NCI-H748 (cell line): ENCODE results near the gene PBX3.
A peak's percentile ranks its signal among the peaks of the same experiment; 100 is the strongest.

Source experiments
- DNase-seq: peaks from one replicate; lab custom pipeline; 2025; ENCODE audit not compliant: unreplicated experiment; lab: John Stamatoyannopoulos, UW

PBX3 gene

DNA sequence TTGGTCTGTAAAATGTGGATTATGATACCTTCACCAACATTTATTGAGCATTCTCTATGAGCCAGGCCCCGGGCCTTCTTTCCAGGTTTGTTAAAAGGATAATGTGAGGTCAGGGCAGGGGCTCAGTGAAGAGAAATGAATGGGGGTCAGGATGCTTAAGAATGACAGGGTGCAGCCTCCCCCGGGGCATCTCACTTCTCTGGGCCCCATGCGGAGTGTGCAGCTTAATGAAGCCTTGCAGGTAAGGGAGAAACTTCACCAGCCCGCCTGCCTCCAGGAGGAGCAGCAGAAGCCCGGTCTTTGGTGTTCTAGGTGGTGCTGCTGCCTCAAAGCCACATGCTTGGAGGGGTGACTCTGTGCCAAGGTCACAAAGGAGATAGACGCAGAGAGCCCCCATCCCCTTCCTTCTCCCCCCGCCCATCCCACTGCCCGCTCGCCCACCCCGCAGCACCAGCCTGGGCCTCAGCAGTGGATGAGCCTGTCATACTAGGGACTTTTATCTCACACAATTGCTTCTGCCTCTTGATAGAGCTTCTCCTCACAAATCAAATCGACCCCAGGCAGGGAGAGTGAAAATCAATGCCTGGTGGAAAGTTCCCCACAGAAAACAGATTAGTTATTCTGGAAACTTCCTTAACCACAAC lies 244.8 kb downstream of the PBX3 start:
- no peak for DNase-seq

DNA sequence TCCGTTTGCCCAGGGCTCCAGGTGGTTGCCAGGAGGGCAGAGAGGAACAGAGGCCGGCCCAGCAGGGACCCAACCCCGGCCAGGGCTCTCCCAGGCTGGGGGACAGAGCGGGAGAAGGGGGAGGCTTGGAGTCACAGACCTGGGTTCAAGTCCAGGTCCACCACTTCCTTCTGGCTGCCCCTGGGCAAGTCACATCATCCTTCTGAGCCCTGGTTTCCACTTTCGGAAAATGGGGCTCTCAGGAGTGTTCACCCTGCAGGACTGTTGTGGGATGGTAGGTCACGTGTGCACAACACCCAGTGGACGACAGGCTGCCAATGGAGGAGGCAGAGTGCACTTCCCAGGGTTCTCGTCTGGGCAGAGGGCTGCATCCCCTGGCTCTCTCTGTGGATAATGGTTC lies 245.4 kb downstream of the PBX3 start:
- DNase-seq: no peak

DNA sequence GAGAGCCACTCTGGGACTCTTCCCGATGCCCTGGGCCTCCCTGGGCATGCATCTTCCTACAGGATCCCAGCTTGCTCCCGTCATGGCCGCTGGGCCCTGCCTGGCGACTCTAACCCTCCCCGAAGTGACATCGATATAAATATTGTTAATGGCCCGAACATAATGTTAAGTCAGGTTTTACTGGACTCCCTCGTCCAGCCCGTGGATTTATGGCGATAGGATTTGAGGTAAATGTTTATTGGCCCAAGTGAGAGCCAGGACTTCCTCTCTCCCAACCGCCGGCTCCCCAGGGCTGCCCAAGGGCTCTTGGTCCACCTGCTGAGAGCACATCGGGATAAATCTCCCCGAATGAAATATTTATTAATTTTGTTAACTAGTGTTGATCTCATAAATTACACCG lies 246.3 kb downstream of the PBX3 start:
- no peak for DNase-seq

DNA sequence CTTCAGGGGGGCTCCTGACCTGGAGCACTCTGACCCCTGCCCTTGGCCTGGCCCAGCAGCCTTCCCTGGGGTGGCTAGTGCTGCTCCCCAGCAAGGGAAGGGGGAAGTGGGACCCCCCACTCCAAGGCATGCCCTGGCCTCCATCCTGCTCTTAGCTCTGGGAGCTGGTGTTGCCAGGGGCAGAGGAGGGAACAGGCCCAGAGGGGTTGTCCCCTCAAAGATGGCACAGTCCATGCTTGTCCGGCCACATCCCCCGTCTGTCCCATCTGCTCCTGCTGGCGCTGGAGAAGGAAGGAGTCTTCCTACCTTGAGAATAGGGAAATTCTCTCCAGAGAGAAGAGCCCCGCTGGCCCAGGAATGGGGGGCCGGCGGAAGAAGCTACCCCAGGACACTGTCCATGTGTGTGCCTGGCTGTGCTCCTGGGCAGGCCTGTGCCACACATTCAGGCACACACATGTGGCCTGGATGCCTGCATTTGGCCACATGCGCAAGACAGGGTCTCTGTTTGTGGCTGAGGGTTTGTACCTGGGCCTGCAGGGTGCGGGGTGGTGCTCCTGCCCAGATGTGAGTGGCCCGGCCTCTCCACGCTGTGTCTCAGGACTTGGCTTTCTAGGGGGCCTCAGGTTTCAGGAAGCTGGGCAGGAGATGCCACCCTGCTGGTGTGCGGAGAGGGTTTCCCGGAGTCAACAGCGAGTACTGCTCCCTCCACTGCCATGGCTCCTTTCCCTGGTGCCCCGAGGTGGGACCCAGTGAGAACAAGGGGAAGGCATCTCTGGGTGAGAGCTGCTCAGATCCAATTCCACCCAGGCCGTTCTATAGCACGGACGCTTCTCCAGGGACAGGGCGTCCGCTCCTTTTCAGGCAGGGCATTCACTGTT lies 247.1 kb downstream of the PBX3 start:
- DNase-seq: no peak

DNA sequence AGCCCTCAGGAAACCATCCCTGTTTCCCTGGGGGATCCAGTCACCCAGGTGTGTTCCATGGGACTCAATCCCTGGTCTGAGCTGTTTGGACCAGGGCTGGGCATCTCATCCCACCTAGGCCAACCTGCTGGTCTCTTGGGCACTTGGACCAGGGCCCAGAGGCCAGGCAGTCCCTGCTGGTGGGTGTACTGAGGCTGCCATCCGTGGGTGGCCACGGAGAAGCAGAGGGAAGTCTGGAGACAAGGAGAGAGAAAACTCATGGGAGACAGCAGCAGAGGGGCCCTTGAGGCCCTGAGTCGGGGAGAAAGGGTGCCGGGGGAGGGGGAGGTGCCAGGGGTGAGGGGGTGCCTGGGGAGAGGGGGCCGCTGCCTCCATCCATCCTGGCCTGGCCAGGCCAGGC lies 247.8 kb downstream of the PBX3 start:
- no peak for DNase-seq

DNA sequence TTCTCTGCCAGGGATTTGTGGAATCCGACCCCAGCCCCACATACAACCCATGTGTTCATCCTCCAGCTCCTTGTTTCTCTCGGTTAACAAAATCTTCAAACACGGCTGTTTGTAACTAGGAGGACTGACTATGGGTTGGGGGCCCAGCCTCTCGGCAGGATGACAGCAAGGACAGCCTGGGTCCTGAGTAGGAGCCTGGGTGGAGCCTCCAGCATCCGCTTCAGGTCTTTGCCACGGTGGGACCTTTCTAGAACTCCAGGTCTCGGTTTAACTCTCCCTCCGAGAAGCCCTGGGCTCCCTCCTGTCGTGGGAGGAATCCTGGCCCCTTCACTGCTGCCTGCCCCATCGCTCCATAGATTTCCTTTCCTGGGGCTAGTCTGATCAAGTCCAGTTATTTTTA lies 248.5 kb downstream of the PBX3 start:
- DNase-seq: no peak

DNA sequence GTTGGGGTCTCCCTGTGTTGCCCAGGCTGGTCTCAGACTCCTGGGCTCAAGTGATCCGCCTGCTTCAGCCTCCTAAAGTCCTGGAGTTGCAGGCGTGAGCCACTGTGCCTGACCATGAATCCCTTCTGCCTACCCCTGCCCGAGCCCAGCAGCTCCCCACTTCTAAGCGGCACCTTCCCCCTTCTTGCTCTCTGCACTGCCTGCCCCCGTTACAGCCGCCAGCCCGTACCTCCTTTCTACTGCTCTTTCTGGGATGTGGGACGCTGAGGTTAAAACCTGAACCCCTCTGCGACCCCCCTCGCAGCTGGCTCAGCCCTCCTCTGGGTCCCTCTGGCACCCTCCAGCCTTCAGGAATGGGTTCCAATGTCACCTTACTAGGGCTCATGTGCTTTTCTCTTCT lies 249.6 kb downstream of the PBX3 start:
- no peak for DNase-seq

DNA sequence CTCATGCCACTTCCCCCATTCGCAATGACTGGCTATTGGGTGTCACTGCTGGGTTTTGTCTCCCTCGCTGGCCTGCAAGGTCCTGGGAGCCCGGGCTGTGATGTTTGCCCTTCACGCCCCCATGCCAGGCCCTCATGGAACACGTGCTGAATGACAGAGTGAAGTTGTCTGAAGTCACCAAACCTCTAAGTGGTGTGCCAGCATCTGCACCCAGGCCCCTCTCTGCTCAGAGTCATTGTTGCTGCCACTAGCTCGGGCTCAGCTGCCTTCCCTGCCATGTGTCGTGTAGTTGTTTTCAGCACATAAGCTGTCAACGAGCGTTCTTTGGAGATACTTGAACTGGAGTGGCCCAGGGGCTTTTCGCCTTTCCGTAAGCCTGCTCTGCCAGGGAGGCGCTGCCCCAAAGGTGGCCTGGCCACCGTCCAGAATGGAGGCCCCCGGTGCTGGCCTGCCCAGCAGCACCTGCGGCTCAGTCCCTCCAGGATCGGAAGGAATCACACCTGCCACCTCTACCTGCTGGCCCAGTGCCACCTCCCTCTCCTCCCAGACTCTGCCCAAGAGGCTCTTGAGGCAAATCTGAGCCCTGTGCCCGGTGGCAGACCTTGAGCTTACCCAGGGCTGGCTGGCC lies 250.1 kb downstream of the PBX3 start:
- peak; percentile 59 for DNase-seq

DNA sequence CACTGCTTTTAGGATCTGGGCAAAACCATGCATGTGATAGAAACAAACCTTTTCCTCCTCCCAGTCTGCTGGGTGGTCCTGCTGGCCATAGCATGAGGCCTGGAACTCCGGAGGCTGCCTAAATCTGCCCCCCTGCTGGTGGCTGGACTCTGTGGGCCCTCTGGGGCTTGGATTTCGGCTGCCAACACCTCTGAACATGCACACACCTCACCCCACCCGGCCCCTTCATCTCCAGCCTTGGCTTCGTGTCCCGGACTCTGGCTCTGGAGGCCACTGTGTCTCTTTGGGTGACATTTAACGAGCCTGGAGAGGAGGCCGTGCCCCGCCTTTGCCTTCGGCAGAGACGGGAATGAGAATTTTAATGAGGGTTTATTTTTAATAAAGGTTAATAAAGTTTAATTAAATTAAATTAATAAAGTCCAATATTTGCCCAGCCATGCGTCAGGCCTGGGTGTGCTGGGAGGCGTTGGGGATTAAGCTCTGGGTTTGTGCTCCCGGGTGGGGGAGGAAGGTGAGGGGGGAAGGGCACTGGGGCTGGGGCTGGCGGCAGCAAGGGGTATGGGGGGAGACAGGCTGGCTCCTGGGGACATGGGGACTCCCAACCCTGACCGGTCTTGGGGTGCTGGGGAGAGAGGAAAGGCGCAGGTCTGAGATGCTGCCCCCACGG lies 251.8 kb downstream of the PBX3 start:
- DNase-seq: no peak

DNA sequence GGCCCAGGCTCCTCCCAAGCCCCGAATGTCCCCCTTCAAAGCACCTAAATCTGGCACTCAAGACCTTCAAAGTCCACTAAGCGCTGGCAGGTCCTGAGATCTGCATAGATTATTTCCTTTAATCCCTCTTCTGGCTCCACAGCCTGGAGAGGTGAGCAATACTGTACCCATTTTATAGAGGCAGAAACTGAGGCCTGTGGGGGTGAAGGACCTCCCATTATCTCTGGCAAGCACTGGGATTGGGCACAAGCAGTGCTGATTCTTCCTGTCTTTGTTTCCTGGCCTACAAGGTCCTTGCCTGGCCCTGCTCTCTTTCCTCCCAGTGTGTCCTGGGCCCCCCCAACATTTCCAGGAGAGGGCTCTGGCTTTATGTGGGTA lies 252.3 kb downstream of the PBX3 start:
- no peak for DNase-seq

DNA sequence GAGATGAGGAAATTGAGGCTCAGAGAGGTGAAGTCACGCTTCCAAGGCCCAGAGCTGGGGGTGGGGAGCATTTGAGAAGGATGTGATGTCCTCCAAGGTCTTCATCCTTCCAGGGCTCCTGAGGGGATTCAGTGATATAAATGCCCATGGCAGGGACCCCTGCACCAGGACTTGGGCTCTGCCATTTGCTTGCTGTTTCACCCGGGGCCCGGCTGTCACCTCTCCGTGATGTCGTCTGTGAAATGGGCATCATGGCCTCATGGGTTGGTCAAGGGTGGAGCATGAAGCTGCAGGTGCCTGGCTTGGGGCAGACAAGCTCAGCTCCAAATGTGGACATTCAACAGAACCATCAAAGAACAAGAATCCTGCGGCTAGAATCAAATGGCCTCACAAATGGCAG lies 253.1 kb downstream of the PBX3 start:
- DNase-seq: no peak

DNA sequence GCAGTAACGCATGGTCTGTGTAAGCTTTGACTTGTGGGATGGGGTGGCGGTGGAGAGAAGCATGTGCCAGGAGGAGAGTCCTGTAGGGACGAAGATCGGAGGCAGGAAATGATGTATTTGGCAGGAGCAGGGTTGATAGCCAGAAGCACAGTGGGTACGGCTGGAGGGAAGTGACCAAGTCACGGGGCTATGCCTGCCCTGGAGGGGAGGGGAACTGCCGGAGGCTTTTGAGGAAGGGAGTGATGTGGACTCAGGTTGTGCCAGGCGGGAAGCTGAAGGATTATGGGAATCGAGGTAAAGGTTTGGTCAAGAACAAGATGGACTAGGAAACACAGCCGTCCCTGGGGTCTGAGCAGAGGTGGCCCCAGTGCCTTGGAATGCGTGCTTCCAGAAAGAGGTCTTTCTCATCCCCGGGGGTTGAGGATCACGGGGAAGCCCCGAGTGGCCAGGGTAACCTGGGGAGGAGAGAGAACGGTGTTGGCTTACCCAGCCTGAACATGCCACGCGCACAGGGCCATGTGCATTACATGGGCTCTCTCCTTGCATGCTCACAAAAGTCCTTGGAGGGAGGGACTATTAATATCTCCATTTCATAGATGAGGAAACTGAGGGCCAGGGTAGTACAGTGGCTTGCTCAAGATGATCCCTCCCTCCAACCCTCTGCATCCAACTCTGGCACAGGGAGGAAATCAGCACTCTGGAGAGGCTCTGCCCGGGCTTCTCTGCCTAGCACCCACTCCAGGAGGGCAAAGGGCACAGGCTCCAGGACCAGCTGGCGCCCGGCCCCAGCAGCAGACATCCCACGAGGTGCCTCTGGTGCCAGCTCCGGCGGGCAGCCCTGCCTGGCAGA lies 253.8 kb downstream of the PBX3 start:
- no peak for DNase-seq

DNA sequence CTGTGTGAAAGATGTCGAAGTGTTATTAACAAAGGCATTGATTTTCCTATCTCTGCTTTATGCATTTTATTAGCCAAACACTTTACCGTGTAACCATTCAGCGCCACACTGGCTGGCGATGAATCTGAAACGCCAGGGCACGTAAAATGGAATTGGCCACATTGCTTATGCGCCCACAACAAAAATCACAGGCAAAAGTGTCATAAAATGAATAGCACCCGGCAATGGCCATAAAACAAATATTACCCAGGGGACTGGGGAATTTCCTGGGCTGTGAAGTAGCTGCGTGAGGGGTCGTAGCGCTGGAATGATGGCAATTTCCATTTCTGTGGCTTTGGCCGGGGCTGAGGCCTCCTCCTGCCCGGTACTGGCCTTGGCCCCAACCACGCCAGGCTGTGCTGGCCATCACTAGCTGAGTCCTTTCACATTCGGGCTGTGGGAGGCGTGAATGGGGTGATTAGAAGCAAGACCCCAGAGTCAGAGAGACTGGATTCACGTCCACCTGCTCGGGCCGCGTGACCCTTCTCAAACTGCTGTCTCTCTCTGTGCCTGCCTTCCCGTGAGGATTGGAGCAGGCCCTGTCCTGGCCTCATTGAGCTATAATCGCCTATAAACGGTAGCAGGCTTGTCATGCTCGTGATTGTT lies 254.5 kb downstream of the PBX3 start:
- no peak for DNase-seq

DNA sequence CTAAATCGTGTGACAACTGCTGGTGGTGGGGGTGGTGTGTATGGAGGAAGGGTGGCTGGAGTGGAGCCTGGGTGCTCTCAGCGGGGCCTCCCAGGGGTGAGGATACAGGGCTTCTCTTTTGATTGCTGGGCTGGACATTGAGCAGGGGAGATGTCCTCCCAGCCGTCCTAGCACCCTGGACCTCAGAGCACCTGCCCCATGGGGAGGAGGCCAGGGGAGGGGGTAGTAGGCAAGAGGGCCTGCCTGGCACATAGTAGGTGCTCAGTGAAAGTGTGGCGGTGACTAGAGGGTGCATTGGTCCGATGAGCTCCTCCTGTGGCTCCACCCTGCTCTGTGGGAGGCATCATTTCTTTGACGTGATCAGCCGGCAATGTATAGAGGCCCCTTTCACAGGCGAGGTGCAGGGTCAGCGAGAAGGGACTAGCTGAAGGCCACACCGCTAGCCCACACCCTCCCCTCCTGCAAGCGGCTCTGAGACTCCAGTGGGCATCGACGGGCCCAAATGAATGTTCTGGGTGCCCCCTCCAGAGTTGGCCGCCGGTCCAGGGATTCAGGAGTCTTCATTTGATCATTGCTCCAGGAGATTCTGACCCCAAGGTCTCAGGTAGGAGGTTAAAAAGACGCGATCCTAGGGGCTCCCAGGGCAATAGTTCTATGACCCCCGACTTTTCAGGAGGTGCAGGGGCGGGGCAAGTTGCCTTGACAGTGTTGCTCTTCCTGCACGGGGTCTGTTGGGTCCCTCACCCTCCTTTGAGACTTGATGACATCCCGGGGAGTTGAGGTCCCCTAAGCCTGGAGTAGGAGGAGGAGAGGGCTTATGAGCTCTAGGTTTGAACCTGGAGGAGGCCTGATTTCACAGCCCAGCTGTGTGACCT lies 255.5 kb downstream of the PBX3 start:
- no peak for DNase-seq

DNA sequence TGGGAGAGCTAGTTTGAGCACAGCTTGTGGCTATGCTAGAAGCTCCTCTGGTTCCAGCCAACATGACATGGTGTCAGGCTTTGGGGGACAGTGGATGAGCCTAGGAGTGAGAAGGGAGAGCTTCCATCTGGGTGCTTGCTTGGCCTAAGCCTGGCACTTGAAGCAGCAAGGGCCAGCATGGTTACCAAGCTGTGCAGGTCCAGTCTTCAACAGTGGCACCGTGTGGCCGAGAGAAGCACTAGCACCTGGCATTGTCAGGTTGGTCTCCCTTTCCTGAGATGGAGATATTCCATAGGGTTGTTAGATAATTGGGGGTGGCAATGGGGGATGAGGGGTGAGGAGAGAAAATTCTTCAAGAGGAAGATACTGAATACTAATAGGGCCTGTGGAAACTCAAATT lies 261.9 kb downstream of the PBX3 start:
- no peak for DNase-seq

DNA sequence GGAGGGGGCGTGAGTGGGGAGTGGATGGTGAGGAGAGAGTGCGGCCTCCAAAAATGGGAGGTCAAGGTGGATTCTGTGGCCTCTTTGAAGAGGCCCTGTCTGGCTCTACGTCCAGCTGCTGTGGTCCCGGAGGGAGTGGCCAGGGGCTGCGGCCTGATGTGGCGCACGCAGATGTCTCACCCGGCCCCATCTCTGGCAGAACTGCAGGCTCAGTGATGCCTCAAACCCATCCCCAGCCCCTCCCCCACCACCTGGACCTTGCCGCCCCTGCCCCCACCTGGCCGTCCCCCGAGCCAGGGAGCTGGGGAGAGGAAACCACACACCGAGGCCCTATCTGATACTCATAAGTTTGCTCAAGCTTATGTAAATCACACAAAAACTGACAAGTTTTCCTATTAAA lies 267.6 kb downstream of the PBX3 start:
- DNase-seq: no peak

DNA sequence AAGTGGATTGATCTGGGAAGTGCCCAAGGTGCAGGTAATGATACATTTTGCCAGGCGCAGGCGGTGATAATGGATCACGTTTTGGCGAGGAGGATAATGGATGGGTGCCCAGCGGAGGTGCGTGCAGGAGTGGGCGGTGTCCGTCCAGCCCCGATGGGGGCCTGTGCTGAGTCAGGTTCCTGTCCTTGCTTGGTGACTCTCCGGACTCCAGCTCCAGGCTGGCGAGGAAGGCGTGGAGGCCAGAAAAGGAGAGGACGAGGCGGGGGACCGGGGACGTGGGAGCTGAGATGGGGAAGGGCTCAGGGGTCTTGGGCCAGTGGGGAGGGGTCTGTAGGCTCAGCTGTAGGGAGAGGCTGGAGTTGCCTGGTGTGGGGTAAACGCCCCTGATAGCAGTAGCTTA lies 268.3 kb downstream of the PBX3 start:
- DNase-seq: no peak

DNA sequence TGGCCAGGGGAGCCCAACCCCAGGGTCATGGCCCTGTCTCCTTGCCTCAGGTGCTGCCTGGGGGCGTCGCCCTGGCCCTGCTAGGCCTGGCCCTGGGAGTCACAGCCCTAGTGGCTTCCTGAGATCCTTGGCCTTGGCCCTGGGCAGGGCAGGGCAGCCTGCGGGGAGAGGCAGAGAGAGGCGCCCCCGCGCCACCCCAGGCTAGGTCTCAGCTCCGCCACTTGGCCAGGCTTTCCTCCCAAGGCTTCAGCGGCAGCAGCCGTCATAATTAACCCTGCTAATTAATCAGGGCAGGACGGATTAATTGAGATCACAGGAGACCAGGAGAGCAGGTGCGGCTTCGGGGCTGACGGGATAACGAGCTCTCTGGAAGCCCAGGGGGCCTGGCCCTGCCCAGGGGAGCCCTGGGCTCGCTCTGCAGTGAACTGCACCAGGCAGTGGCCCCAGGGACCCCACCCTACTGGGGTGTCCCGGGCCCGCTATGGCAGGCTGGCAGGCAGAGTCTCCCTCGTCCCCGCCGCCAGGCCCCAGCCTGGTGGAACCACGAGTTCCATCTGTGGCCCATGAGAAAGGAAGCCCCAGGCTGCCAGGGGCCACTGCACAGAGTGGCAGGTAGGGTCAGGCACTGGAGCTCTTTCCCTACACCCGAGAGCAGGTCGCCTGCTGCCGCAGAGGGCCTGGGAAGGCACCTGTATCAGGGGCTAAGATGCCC lies 269.6 kb downstream of the PBX3 start:
- DNase-seq: no peak
